OCI-LY7 (cell line): ENCODE measurements around the gene CRYAB.

Source experiments
- CTCF ChIP-seq: fragments of 200-600 bp; sonication (generic); conservative IDR thresholded peaks from 2 replicates; pipeline ENCODE4 v1.5.1; 2014; ENCODE audit warnings: mild to moderate bottlenecking, antibody characterized with exemption, low read length, moderate library complexity, mixed read lengths
- EZH2phosphoT487 ChIP-seq: fragments of 200-600 bp; sonication (generic); IDR thresholded peaks from 2 replicates; pipeline ENCODE4 v1.6.1; 2018; ENCODE audit warnings: low read depth, borderline replicate concordance, mild to moderate bottlenecking, mixed run types, antibody characterized with exemption, low read length, moderate library complexity, mixed read lengths

GRCh38 chr11:111913031-111913861, 1.7 kb upstream of the CRYAB start:
- no peak for TF ChIP-seq CTCF
- TF ChIP-seq EZH2phosphoT487 = no peak
